Adrenal gland (tissue), 5 donors: ENCODE measurements around the gene SPAG8.

Experiments used
- POLR2A ChIP-seq, 2 donors: fragments of 450-650 bp; IDR thresholded peaks; one replicate each; pipeline ENCODE4 v1.6.1; 2017; ENCODE audit warnings: antibody characterized with exemption in 2 of 2, mild to moderate bottlenecking in 2 of 2, moderate library complexity in 1 of 2
- TF ChIP-seq, protein P1 (sequence below), 6 experiments: fragments of 450-650 bp in 4 of 6; fragments of 200-600 bp in 2 of 6; sonication (generic) in 1 of 6; IDR thresholded peaks; 1 replicate in 5 of 6; 2 replicates in 1 of 6; pipeline versions ENCODE4 v1.5.1 to v1.8.0; 2016 to 2021; ENCODE audit warnings: antibody characterized with exemption in 6 of 6, mild to moderate bottlenecking in 2 of 6, moderate library complexity in 1 of 6
- donor health status: DM: no; HTN: no; CAD: no.

DNA sequence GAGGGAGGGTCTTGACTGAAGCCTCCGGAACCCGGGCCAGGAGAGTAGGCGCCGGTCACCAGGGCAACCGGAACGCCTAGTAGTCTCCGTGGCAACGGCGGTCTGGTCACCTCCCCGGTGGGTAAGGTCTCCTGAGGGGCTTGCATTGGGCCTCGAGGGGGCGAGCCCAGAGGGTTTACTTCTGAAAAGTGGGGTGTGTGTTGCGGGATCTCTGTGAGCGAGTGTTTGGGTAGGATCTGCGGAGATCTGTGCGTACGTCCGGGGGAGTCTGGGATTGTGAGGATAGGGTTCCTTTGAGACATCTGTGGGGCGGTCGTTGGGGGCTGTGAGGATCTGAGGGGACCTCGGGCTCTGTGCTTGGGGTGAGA is 16.6 kb upstream of the SPAG8 start, which contains the start of gene FAM221B:
- TF ChIP-seq, protein P1, sequence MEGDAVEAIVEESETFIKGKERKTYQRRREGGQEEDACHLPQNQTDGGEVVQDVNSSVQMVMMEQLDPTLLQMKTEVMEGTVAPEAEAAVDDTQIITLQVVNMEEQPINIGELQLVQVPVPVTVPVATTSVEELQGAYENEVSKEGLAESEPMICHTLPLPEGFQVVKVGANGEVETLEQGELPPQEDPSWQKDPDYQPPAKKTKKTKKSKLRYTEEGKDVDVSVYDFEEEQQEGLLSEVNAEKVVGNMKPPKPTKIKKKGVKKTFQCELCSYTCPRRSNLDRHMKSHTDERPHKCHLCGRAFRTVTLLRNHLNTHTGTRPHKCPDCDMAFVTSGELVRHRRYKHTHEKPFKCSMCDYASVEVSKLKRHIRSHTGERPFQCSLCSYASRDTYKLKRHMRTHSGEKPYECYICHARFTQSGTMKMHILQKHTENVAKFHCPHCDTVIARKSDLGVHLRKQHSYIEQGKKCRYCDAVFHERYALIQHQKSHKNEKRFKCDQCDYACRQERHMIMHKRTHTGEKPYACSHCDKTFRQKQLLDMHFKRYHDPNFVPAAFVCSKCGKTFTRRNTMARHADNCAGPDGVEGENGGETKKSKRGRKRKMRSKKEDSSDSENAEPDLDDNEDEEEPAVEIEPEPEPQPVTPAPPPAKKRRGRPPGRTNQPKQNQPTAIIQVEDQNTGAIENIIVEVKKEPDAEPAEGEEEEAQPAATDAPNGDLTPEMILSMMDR (IDR thresholded peaks at IDR 0.05), result no peak
- TF ChIP-seq POLR2A (IDR thresholded peaks at IDR 0.05), result no peak
